T47D (cell line): ENCODE data around the gene ANP32D.
"Not testable (repeated sequence)": the region's sequence is repeated elsewhere in the genome, so short reads cannot be mapped to it uniquely, and the experiment has no call there.

Experiments
- DNase-seq, 2 experiments: peaks; one replicate each; pipeline versions ENCODE4 v3.0.0 to v3.0.0-alpha.2; 2011 to 2012; ENCODE audit warnings: low read depth in 1 of 2, low spot score in 1 of 2
- JUND ChIP-seq: IDR thresholded peaks from 2 replicates; pipeline ENCODE4 v1.6.1; 2012; ENCODE audit warnings: low read depth
- in situ Hi-C: cut with HindIII; loops from 2 replicates; pipeline ENCODE4 v1.10.0; 2016; ENCODE audit warnings: low sequenced_read_pairs, low pct_unique_long_range_greater_than_20kb

ANP32D gene

GRCh38 chr12:48473061-48473460, 702 bp downstream of the ANP32D start:
- DNase-seq = no peak
- in situ Hi-C loops = no loop called here
- no peak for TF ChIP-seq JUND

GRCh38 chr12:48474497-48474896, 2.1 kb downstream of the ANP32D start:
- DNase-seq = not testable (repeated sequence)

GRCh38 chr12:48482198-48482597, 9.8 kb downstream of the ANP32D start, which contains the start of gene C12orf54:
TSS of gene C12orf54 (plus strand) at chr12:48482498. CDS start at chr12:48483297, 799 bp downstream.
- in situ Hi-C loops = no loop called here
- TF ChIP-seq JUND = no peak
- DNase-seq = no peak

More at GRCh38 chr12:48474497-48474896, 2.1 kb downstream of the ANP32D start:
- in situ Hi-C loops = not testable (repeated sequence)

GRCh38 chr12:48482930-48483329, 10.6 kb downstream of the ANP32D start:
- no peak for TF ChIP-seq JUND
- in situ Hi-C loops = no loop called here
- DNase-seq = no peak

DNA sequence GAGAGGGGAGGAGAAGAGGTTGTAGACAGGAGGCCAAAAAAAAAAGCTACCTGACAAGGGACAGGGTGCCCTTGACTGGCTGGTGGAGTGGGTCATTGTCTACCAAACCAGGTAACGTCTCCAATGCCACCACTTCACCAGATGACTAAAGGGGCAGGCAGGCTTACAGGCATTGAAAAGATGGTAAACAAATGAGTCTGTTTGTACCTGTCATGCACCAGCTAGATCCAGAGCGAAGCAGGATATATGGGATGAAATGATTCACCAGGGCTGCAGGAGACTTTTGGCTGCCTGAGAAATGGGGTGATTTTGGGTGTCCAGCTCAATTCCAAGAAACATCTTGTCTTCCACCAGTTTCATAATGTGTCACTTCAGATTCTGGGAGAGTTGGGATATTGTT, 13.9 kb downstream of the ANP32D start:
- no peak for DNase-seq
- no peak for TF ChIP-seq JUND
- in situ Hi-C loops = no loop called here

DNA sequence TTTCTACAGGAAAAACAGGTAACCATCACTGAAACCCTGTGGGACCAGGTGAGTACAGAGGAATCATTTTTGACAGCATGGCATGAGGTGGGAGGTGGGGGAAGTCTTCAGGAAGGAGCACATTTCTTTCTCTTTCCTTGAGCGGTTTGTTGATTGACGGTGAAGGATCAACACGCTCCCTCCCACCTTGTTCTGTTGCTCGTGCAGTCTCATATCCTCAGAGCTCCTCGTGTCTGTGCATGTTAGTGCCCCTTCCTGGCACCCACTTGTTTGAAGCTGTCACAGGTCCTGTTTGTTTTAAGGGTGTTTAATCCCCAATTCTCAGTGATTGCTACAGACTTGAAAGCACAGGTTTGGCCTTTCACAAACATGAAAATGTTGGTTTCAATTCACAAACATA, 14.3 kb downstream of the ANP32D start:
- no peak for DNase-seq
- in situ Hi-C loops = no loop called here
- TF ChIP-seq JUND = no peak

DNA sequence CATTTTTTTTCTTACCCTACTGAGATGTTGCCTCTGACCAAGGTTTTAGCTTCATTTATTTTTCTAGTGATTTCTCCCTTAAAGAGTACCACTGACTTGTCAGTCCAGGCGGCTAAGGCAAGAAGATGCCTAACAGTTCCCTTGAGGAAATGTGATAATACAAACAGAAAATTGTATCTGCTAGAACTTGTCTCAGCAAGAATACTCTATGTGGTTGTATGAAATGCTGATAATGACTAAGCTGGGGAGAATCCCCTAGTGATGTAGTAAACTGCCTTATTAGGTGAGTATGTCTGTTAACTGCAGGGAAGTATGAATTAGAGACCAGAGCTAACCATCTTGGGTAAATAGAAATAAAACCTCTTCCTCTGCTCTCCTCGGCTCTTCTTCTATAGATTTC, 16.7 kb downstream of the ANP32D start:
- in situ Hi-C loops = no loop called here
- no peak for TF ChIP-seq JUND
- DNase-seq = no peak

DNA sequence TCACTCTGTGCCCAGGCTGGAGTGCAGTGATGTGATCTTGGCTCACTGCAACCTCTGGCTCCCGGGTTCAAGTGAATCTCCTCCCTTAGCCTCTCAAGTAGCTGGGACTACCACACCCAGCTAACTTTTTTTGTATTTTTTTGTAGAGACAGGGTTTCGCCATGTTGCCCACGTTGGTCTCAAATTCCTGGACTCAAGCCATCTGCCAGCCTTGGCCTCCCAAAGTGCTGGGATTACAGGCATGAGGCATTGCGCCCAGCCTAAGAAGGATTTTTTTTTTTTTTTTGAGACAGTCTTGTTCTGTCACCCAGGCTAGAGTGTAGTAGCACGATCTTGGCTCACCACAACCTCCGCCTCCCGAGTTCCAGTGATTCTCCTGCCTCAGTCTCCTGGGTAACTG, 17.1 kb downstream of the ANP32D start:
- DNase-seq, in situ Hi-C loops: not testable (repeated sequence)

DNA sequence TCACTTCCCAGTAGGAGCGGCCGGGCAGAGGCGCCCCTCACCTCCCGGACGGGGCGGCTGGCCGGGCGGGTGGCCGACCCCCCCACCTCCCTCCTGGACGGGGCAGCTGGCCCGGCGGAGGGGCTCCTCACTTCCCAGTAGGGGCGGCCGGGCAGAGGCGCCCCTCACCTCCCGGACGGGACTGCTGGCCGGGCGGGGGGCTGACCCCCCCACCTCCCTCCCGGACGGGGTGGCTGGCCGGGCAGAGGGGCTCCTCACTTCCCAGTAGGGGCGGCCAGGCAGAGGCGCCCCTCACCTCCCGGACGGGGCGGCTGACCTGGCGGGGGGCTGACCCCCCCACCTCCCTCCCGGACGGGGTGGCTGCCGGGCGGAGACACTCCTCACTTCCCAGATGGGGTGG, 27.9 kb downstream of the ANP32D start:
- in situ Hi-C loops, DNase-seq: not testable (repeated sequence)

DNA sequence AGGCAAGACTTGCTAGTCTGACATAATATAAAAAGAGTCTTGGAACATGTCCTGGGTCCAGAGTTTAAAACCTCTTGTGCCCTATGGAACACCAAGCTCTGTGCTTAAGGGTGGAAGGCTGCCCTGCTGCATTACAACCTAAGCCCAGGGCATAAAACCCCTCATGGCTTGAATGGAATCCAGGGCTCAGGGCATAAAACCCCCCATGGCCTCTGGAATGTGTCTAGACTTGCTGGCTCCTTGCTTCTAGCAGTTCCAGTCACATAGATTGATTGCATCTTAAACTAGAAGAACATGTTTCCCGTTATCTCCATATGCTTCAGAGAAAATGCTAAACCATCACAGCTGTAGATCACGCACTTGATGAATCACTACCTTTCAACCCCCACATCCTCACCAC, 34.5 kb downstream of the ANP32D start:
- DNase-seq, in situ Hi-C loops: not testable (repeated sequence)

DNA sequence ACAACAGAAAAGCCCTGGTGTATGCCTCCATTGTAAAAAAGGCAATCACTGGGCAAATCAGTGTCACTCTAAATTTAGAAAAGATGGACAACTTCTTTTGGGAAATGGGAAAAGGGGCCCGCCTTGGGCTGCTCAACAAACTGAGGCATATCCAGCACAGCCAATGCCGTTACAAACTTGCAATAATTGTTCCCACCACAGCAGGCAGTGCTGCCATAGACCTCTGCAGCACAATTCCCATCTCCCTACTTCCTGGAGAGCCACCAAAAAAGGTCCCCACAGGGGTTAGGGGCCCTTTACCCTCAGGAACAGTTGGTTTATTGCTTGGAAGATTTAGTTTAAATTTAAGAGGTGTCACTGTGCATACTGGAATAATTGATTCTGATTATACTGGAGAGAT, 36.6 kb downstream of the ANP32D start:
- TF ChIP-seq JUND = no peak
- no peak for DNase-seq
- in situ Hi-C loops = no loop called here

- no peak for TF ChIP-seq JUND
- in situ Hi-C loops = no loop called here
- DNase-seq = no peak
Observed at GRCh38 chr12:48510111-48510510, 37.8 kb downstream of the ANP32D start.

DNA sequence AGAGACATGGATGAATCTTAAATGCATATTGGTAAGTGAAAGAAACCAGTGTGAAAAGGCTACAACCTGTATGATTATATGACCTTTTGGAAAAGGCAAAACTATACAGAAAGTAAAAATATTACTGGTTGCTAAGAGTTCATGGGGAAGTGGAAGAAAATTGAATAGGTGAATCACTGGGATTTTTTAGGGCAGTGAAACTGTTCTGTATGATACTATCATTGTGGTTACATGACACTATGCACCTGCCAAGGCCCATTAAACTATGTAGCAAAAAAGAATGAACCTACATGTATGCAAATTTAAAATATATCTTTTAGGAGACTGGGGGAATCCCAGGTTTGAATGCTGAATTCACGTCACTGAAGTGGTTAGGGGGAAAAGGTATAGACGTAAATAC, 40.5 kb downstream of the ANP32D start:
- no peak for DNase-seq
- TF ChIP-seq JUND = no peak
- in situ Hi-C loops = no loop called here

DNA sequence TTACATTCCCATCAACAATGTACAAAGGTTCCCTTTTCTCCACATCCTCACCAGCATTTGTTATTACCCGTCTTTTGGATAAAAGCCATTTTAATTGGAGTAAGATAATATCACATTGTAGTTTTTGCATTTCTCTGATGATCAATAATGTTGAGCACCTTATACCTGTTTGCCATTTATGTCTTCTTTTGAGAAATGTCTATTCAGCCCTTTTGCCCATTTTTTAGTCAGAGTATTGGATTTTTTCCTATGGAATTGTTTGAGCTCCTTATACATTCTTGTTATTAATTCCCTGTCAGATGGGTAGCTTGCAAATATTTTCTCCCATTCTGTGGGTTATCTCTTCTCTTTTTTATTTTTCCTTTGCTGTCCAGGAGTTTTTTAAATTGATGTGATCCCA, 42.4 kb downstream of the ANP32D start:
- no peak for TF ChIP-seq JUND
- no peak for DNase-seq
- in situ Hi-C loops = no loop called here

- DNase-seq, in situ Hi-C loops: not testable (repeated sequence)
Observed at GRCh38 chr12:48520381-48520780, 48.0 kb downstream of the ANP32D start.
